SK-N-SH (cell line): Measurements from ENCODE around the gene CHRM3.

ENCODE experiments used
- EP300 ChIP-seq, 2 experiments: IDR thresholded peaks; 2 replicates each; pipeline versions ENCODE4 v1.4.0 to v1.6.1; 2012; ENCODE audit warnings: borderline replicate concordance in 1 of 2, low read depth in 1 of 2, low read length in 1 of 2
- FOXM1 ChIP-seq: IDR thresholded peaks from 2 replicates; pipeline ENCODE4 v1.4.0; 2012; ENCODE audit warnings: low read depth, mild to moderate bottlenecking
- POLR2AphosphoS5 ChIP-seq: IDR thresholded peaks from 2 replicates; pipeline ENCODE4 v1.6.1; 2012; ENCODE audit warnings: low read depth, low read length
- RFX5 ChIP-seq: IDR thresholded peaks from 2 replicates; pipeline ENCODE4 v1.6.1; 2012; ENCODE audit warnings: mild to moderate bottlenecking, improper control_type of control experiment, low read length
- TF ChIP-seq, protein P1 (sequence below): fragments of 200-600 bp; sonication (generic); IDR thresholded peaks from 2 replicates; pipeline ENCODE4 v1.6.1; 2017; ENCODE audit warnings: antibody characterized with exemption, mild to moderate bottlenecking, moderate library complexity
- TF ChIP-seq, protein P2 (sequence below): fragments of 150-350 bp; IDR thresholded peaks from 2 replicates; pipeline ENCODE4 v1.6.1; 2017; ENCODE audit warnings: antibody characterized with exemption, low read length, low read depth, borderline replicate concordance
- TF ChIP-seq, protein P3 (sequence below): IDR thresholded peaks from 2 replicates; pipeline ENCODE4 v1.4.0; 2012; ENCODE audit warnings: low read depth, borderline replicate concordance

DNA sequence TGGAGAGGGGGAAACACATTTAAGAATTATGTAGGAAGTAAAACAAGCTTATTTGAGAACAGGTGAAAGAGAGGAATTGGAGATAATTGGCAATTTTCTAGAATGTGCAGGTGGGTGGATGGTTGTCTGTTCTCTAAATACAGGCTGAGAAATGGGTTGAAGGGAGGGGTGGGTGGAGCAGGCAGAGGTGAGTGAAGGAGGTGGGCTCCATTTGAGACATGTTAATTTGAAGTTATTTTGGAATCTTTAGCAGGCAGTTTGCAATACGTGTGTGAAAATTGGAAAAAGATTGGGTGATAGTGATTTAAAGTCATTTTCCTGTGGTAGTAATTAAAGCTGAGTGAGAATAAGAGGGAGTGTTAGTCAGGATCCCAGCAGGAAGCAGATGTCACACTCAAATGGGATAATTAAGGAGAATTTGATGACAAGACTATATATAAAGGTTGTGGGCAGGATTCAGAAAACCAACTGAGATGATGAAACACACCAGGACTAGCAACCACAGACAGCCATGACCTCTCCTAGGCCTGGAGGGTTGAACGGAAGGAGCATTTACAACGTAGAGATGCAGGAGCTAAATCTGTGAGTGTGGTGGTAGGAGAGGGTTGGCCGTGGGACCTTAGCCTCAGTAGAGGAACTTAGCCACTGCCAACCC, 40.6 kb downstream of the CHRM3 start:
- TF ChIP-seq EP300 (IDR thresholded peaks at IDR 0.05; ENCODE audit: borderline replicate concordance in 1 of 2, low read depth in 1 of 2, low read length in 1 of 2) (no peak), POLR2AphosphoS5 (no peak), RFX5 (no peak), FOXM1 (no peak)
- TF ChIP-seq, protein P1, sequence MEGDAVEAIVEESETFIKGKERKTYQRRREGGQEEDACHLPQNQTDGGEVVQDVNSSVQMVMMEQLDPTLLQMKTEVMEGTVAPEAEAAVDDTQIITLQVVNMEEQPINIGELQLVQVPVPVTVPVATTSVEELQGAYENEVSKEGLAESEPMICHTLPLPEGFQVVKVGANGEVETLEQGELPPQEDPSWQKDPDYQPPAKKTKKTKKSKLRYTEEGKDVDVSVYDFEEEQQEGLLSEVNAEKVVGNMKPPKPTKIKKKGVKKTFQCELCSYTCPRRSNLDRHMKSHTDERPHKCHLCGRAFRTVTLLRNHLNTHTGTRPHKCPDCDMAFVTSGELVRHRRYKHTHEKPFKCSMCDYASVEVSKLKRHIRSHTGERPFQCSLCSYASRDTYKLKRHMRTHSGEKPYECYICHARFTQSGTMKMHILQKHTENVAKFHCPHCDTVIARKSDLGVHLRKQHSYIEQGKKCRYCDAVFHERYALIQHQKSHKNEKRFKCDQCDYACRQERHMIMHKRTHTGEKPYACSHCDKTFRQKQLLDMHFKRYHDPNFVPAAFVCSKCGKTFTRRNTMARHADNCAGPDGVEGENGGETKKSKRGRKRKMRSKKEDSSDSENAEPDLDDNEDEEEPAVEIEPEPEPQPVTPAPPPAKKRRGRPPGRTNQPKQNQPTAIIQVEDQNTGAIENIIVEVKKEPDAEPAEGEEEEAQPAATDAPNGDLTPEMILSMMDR = no peak
- TF ChIP-seq, protein P2, sequence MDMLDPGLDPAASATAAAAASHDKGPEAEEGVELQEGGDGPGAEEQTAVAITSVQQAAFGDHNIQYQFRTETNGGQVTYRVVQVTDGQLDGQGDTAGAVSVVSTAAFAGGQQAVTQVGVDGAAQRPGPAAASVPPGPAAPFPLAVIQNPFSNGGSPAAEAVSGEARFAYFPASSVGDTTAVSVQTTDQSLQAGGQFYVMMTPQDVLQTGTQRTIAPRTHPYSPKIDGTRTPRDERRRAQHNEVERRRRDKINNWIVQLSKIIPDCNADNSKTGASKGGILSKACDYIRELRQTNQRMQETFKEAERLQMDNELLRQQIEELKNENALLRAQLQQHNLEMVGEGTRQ = no peak
- TF ChIP-seq, protein P3, sequence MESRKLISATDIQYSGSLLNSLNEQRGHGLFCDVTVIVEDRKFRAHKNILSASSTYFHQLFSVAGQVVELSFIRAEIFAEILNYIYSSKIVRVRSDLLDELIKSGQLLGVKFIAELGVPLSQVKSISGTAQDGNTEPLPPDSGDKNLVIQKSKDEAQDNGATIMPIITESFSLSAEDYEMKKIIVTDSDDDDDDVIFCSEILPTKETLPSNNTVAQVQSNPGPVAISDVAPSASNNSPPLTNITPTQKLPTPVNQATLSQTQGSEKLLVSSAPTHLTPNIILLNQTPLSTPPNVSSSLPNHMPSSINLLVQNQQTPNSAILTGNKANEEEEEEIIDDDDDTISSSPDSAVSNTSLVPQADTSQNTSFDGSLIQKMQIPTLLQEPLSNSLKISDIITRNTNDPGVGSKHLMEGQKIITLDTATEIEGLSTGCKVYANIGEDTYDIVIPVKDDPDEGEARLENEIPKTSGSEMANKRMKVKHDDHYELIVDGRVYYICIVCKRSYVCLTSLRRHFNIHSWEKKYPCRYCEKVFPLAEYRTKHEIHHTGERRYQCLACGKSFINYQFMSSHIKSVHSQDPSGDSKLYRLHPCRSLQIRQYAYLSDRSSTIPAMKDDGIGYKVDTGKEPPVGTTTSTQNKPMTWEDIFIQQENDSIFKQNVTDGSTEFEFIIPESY = no peak
